Fibroblast of mammary gland (primary cell): Measurements from ENCODE around the gene SNX24.
A peak's percentile ranks its signal among the peaks of the same experiment; 100 is the strongest.
"Not testable (repeated sequence)": the region's sequence is repeated elsewhere in the genome, so short reads cannot be mapped to it uniquely, and the experiment has no call there.

Source experiments
- DNase-seq: peaks from one replicate; pipeline ENCODE4 v3.0.0-alpha.2; 2010; ENCODE audit warnings: low read depth
- H3K4me3 ChIP-seq: 2 replicates; pipeline ENCODE4 v1.5.1; 2011; ENCODE audit warnings: low read depth, mild to moderate bottlenecking, low read length, moderate library complexity; ENCODE audit not compliant: control insufficient read depth
- CTCF ChIP-seq: conservative IDR thresholded peaks from 2 replicates; pipeline ENCODE4 v1.5.1; 2011; ENCODE audit warnings: low read depth, low read length, inconsistent platforms; ENCODE audit not compliant: control insufficient read depth, insufficient read depth

SNX24 gene

DNA sequence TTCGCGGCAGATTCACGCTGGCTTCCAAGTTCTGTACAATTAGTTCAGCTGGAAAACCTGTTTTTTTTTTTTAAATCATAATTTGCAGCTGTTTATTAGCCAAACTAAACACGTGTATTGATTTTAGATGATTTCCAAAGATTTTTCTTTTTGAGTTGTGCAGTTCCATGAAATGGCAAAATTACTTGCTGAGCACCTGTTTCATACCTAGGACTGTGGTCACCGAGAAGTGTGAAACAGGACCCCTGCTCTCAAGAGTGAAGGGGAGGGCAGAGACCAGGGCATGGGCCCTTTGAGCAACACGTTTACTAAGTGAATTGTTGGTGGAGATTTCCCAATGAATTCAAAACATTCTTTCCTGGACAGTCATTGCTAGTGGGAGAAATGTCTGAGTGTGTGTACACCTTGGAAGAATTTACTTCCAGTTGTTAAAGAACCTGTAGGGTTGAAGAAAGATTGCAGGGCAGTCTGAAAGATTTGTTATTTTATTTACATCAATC, 688 bp downstream of the SNX24 start:
- TF ChIP-seq CTCF = no peak
- H3K4me3 ChIP-seq = peak overlapping the region; percentile 68
- peak; percentile 62 for DNase-seq

DNA sequence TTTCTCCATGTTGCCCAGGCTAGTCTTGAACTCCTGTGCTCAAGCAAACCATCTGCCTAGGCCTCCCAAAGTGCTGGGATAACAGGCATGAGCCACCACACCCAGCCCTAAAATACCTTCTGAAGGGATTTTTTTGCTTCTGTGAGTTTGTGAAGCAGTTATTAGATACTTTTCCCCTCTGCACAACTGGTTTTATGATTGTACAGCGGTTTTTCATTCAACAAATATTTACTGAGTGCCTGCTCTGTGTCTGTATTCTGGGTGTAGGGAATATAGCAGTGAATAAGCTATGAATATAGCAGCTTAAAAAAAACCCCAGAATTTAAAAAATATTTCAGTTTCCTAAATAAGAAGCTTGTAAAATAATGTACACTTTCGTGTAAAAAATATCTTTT, 2.3 kb downstream of the SNX24 start:
- TF ChIP-seq CTCF = no peak
- DNase-seq = no peak
- H3K4me3 ChIP-seq = no peak overlapping the region

DNA sequence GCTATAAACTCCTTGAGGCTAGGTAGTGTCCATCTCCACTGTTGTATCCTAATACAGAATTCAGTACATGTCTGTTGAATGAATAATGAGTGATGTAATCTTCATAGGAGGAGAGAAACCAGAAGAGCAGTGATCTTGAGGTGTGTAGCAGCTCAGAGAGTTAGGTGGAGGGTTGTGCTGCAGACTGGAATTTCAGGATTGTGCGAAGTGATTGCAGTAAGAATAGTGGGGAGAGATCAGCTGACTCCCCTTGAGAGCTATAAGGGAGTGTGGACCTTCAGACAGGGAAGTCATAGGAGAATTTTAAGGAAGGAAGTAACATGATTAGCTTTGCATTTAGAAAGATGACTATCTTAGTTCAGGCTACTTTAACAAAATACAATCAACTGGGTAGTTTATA, 4.4 kb downstream of the SNX24 start:
- no peak for DNase-seq

DNA sequence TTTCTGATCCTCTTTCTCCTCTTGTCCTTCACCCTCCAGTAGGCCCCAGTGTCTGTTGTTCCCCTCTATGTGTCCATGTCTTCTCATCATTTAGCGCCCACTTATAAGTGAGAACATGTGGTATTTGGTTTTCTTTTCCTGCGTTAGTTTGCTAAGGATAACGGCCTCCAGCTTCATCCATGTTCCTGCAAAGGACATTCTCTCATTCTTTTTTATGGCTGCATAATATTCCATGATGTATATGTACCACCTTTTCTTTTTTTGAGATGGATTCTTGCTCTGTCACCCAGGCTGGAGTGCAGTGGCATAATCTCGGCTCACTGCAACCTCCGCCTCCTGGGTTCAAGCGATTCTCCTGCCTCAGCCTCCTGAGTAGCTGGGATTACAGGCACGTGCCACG, 12.1 kb downstream of the SNX24 start:
- not testable (repeated sequence) for H3K4me3 ChIP-seq, DNase-seq

More for the DNA sequence above, 4.4 kb downstream of the SNX24 start:
- no peak overlapping the region for H3K4me3 ChIP-seq
- TF ChIP-seq CTCF = no peak

- DNase-seq = peak; percentile 31
- TF ChIP-seq CTCF = no peak
Measured at GRCh38 chr5:122858451-122858850, 13.0 kb downstream of the SNX24 start.

GRCh38 chr5:122863240-122863639, 17.8 kb downstream of the SNX24 start:
- DNase-seq = no peak
- TF ChIP-seq CTCF = no peak
- no peak overlapping the region for H3K4me3 ChIP-seq

More at GRCh38 chr5:122858451-122858850, 13.0 kb downstream of the SNX24 start:
- no peak overlapping the region for H3K4me3 ChIP-seq

DNA sequence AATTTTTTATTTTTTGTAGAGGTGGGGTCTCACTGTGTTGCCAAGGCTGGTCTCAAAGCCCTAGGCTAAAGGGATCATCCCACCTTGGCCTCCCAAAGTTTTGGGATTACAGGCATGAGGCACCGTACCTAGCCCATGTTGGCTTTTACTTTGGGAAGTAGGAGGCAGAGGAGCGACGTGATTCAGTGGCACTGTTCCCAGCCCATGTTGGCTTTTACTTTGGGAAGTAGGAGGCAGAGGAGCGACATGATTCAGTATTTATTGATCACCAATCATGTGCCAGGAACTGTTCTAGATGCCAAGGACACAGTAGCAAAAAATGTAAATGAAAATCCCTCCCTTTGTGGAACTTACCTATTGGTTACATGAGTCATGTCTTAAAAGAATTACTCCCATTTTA, 18.3 kb downstream of the SNX24 start:
- TF ChIP-seq CTCF = no peak
- H3K4me3 ChIP-seq = no peak overlapping the region
- DNase-seq = no peak

DNA sequence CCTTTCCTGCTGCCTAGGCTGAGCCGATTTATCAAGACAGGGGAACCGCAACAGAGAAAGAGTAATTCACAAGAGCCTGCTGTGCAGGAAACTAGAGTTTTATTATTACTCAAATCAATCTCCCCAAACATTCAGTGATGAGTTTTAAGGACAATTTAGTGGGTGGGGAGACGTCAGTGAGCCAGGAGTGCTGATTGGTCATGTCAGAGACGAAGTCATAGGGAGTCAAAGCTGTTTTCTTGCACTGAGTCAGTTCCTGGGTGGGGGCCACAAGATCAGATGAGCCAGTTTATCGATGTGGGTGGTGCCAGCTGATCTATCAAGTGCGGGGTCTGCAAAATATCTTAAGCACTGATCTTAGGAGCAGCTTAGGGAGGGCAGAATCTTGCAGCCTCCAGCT, 19.0 kb downstream of the SNX24 start:
- DNase-seq = peak; percentile 55
- H3K4me3 ChIP-seq = no peak overlapping the region
- TF ChIP-seq CTCF = no peak
